ENCODE results near the gene ARL4D.
"Not testable (repeated sequence)": the region's sequence is repeated elsewhere in the genome, so short reads cannot be mapped to it uniquely, and the experiment has no call there.

Gene ARL4D

GRCh38 chr17:43363926-43364285 lies 34.9 kb upstream of the ARL4D start:
- TF ChIP-seq, protein P1, sequence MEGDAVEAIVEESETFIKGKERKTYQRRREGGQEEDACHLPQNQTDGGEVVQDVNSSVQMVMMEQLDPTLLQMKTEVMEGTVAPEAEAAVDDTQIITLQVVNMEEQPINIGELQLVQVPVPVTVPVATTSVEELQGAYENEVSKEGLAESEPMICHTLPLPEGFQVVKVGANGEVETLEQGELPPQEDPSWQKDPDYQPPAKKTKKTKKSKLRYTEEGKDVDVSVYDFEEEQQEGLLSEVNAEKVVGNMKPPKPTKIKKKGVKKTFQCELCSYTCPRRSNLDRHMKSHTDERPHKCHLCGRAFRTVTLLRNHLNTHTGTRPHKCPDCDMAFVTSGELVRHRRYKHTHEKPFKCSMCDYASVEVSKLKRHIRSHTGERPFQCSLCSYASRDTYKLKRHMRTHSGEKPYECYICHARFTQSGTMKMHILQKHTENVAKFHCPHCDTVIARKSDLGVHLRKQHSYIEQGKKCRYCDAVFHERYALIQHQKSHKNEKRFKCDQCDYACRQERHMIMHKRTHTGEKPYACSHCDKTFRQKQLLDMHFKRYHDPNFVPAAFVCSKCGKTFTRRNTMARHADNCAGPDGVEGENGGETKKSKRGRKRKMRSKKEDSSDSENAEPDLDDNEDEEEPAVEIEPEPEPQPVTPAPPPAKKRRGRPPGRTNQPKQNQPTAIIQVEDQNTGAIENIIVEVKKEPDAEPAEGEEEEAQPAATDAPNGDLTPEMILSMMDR (IDR thresholded peaks at IDR 0.05; ENCODE audit: low read depth, low read length) = no peak
- no peak overlapping the region for H3K4me3 ChIP-seq (ENCODE audit: low read depth, low read length)

GRCh38 chr17:43365356-43365755 lies 33.4 kb upstream of the ARL4D start:
- TF ChIP-seq, protein P1 (IDR thresholded peaks at IDR 0.05; ENCODE audit: low read depth, low read length) = no peak
- H3K4me3 ChIP-seq (ENCODE audit: low read depth, low read length) = no peak overlapping the region

DNA sequence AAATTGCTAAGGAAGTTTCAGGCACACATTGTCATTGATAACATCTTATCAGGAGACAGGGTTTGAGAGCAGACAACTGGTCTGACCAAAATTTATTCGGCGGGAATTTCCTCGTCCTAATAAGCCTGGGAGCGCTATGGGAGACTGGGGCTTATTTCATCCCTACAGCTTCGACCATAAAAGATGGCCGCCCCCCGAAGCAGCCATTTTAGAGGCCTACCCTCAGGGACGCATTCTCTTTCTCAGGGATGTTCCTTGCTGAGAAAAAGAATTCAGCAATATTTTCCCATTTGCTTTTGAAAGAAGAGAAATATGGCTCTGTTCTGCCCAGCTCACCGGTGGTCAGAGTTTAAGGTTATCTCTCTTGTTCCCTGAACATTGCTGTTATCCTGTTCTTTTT lies 32.9 kb upstream of the ARL4D start:
- not testable (repeated sequence) for H3K4me3 ChIP-seq (ENCODE audit: low read depth, low read length)

DNA sequence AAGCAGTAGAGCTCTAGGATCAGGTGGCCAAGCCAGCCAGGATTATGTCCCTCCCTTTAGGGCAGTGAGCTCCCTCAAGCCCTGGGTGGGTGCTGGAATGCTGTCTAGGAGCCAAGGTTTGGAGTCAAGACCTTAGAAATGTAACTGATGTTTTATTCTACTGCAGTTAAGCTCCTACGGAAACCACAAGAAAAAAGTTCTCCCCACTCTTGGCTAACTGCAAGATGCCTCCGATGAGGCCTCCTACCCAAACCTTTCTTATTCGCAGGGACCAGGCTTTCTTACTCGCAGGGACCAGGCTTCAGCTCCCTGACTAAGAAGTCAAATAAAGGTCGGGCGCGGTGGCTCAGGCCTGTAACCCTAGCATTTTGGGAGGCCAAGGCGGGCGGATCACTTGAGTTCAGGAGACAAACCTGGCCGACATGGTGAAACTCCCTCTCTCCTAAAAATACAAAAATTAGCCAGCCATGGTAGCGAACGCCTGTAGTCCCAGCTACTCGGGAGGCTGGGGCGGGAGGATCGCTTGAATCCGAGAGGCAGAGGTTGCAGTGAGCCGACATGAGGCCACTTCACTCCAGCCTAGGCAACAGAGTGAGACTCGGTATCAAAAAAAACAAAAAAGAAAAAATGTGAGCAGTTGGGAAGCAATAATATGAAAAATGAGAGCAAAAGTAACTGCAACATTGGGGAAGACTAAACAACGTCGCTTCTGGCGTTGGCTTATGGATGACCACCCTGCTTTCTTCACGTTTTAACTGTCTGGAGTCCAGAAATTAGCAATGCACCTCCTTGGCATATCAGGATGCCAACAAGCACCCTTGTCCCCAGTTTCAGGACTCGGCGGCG lies 31.7 kb upstream of the ARL4D start:
- H3K4me3 ChIP-seq (ENCODE audit: low read depth, low read length) = no peak overlapping the region
- TF ChIP-seq, protein P1 (IDR thresholded peaks at IDR 0.05; ENCODE audit: low read depth, low read length) = no peak

GRCh38 chr17:43367737-43368242 lies 31.0 kb upstream of the ARL4D start:
- peak overlapping the region; percentile 39 for H3K4me3 ChIP-seq (ENCODE audit: low read depth, low read length)

DNA sequence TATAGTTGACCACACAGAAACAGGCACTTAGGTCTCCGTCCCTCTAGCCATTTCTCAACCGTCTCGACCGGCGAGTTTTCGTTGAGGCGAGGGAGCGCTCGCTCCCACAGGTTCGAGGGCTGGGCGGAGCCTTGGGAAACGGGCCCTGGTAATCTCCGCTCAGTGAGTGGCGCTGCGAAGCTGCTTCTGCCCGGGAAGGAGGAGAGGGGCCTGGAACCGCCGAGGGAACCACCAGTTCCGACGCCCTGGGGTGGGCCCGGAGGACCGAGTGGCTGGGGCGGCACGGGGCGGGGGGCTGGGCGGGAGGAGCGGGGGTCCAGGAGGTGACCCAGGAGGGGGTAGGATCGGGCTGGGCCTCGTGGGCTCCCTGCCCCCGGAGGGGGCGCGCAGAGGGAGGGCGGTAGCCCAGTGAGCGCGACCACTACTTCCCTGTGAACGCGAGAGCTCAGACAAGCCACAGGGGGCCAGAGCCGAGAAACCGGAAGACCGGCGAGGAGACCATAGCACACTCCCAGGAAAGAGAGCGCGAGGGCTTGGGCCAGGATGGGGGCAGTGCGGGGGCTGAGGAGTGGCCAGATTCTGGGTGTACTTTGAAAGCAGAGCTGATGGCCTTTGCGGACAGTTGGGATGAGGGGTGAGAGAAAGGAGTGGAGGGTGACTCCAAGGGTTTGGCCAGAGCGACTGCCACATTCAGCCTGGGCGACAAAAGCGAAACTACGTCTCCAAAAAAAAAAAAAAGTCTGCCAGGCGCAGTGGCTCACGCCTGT lies 29.9 kb upstream of the ARL4D start:
- TF ChIP-seq, protein P1 (IDR thresholded peaks at IDR 0.05; ENCODE audit: low read depth, low read length) = no peak

More at GRCh38 chr17:43367737-43368242, 31.0 kb upstream of the ARL4D start:
- TF ChIP-seq, protein P1 (IDR thresholded peaks at IDR 0.05; ENCODE audit: low read depth, low read length) = no peak

GRCh38 chr17:43369986-43370385 lies 28.8 kb upstream of the ARL4D start:
- no peak overlapping the region for H3K4me3 ChIP-seq (ENCODE audit: low read depth, low read length)

More for the DNA sequence above, 29.9 kb upstream of the ARL4D start:
- H3K4me3 ChIP-seq (ENCODE audit: low read depth, low read length) = peak overlapping the region; percentile 39

More at GRCh38 chr17:43369986-43370385, 28.8 kb upstream of the ARL4D start:
- TF ChIP-seq, protein P1 (IDR thresholded peaks at IDR 0.05; ENCODE audit: low read depth, low read length) = no peak
